ENCODE measurements around the gene FYB1.

DNA sequence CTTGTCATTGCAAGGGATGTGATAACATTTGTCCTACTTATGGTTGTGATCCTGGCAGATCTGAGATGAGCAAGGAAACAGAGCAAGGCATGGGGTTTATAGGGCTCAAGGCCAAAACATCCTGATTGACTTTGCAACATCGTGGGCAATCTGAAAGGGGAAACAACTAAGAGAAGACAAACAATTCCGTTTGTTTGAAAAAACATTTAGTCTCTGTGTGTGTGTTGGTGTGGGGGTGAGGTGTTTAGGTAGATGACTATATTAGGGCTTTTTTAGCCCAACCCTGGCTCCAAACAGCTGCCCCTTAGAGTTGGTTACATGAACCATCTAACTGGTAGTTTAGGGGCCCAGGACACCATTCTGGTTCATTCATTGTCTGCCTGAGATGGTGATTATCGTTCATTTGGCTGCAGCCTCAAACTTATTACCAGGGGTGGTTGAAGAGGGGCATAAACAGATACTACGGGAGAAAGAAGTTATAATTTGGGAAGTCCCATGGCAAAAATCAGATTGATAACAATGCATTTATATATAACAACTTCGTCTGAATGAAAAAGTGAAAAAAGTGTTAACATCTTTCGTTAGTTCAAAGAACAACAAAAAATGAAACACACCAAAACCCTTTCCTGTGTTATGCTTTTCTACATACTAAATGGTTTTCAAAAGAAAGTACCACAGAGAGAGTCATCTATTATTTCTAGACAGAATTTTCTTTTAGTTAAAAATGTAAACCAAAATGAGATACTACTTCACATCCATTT lies 5.7 kb downstream of the FYB1 start:
- TF ChIP-seq POLR2A (IDR thresholded peaks at IDR 0.05; ENCODE audit: low read depth, low read length), result no peak
- TF ChIP-seq CTCF (conservative IDR thresholded peaks at IDR 0.05; ENCODE audit: low read depth, low read length), result no peak
- no peak for TF ChIP-seq CEBPB (IDR thresholded peaks at IDR 0.05; ENCODE audit: low read depth, low read length)
